Adipocyte (in vitro differentiated cells): ENCODE measurements around the gene TTC19.

Source experiments
- DNase-seq: peaks from one replicate; pipeline ENCODE4 v3.0.0-alpha.2; 2015; ENCODE audit warnings: low read depth
- H3K27me3 ChIP-seq: replicated peaks from 2 replicates; pipeline ENCODE4 v1.7.0; 2013; ENCODE audit warnings: mild to moderate bottlenecking, low read length, moderate library complexity; ENCODE audit not compliant: control insufficient read depth, insufficient read depth
- H3K36me3 ChIP-seq: 2 replicates; pipeline ENCODE4 v1.7.0; 2013; ENCODE audit warnings: low read length, mild to moderate bottlenecking, moderate library complexity; ENCODE audit not compliant: control insufficient read depth, insufficient read depth, severe bottlenecking
- H3K4me1 ChIP-seq: 2 replicates; pipeline ENCODE4 v1.7.0; 2013; ENCODE audit warnings: mild to moderate bottlenecking, low read length, moderate library complexity; ENCODE audit not compliant: control insufficient read depth, insufficient read depth
- H3K4me3 ChIP-seq: 2 replicates; pipeline ENCODE4 v1.7.0; 2013; ENCODE audit warnings: mild to moderate bottlenecking, low read length, moderate library complexity
- H3K9ac ChIP-seq: 2 replicates; pipeline ENCODE4 v1.7.0; 2013; ENCODE audit warnings: mild to moderate bottlenecking, low read length, moderate library complexity
- H3K9me3 ChIP-seq: 2 replicates; pipeline ENCODE4 v1.7.0; 2013; ENCODE audit warnings: mild to moderate bottlenecking, low read length, moderate library complexity; ENCODE audit not compliant: control insufficient read depth

TTC19 gene

GRCh38 chr17:16003841-16004240, 4.2 kb downstream of the TTC19 start:
- Histone ChIP-seq H3K9ac (no peak overlapping the region), H3K9me3 (peaks cover 6% of the 10 kb centered on the region), H3K4me3 (no peak overlapping the region), H3K36me3 (peaks cover 76% of the 10 kb centered on the region), H3K4me1 (peaks cover 10% of the 10 kb centered on the region), H3K27me3 (no peaks in the 10 kb centered on the region)
- no peak for DNase-seq

DNA sequence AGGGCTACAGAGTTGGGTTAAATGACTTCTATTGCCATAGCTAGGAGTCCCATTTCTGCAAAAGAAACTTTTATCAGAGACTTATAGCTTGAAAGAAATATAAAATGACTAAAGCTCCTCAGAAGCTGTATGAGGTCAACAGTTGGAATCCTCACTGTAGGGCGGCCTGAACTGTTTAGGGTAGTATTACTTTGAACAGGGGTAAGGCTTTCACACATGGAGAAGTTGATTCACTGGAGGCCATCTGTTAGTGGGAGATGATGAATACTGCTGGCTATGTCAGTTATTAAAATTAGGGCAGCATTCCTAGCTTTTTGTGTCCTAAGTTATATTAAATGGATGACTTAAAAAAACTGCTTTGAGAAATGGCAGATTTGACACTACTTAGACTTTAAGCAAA, 6.0 kb downstream of the TTC19 start:
- H3K4me3 ChIP-seq: no peak overlapping the region
- no peak overlapping the region for H3K9ac ChIP-seq
- H3K27me3 ChIP-seq: no peaks in the 10 kb centered on the region
- peaks cover 6% of the 10 kb centered on the region for H3K9me3 ChIP-seq
- peaks cover 86% of the 10 kb centered on the region for H3K36me3 ChIP-seq
- no peak for DNase-seq
- H3K4me1 ChIP-seq: peaks cover 7% of the 10 kb centered on the region

DNA sequence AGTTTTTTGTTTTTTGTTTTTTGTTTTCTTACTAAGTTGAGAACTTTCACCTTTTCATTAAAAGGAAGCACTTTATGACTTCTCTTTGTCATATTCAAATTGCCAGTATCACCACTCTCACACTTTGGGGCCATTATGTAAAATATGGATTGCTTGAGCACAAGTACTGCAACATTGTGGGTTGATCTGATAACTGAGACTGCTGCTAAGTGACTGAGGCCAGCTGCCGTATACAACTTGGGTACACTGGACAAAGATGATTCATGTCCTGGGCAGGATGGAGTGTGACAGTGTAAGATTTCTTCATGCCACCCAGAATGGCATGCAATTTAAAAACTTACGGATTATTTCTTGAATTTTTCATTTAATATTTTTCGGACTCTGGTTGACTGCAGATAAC, 7.8 kb downstream of the TTC19 start:
- H3K27me3 ChIP-seq: no peaks in the 10 kb centered on the region
- no peak overlapping the region for H3K4me3 ChIP-seq
- no peak overlapping the region for H3K9ac ChIP-seq
- peaks cover 79% of the 10 kb centered on the region for H3K36me3 ChIP-seq
- no peaks in the 10 kb centered on the region for H3K9me3 ChIP-seq
- DNase-seq: no peak
- peaks cover 3% of the 10 kb centered on the region for H3K4me1 ChIP-seq

DNA sequence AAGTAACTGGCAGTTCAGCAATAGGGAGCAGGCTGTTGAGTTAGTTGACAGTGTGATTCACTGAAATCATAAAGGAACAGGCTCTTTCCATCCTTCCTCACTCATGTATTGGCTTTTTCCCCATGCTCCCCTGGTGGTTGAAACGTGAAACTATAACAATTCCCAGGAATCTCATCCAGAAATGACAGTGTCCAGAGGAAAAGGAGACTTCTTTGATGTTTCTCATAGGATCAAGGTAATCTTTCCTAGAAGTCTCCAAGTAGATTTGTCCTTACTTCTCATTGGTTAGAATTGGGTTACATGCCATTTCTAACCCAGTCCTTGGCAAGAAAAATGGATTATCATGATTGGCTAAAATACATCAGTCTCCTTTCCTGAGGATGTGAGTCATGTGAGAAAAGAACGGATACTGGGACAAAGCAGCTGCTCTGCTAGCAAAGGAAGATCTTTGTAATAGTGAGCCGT, 14.4 kb downstream of the TTC19 start:
- Histone ChIP-seq H3K4me1 (peaks cover 18% of the 10 kb centered on the region), H3K36me3 (peaks cover 53% of the 10 kb centered on the region), H3K27me3 (no peaks in the 10 kb centered on the region), H3K9me3 (no peaks in the 10 kb centered on the region), H3K9ac (no peak overlapping the region), H3K4me3 (no peak overlapping the region)
- peak; percentile 74 for DNase-seq

DNA sequence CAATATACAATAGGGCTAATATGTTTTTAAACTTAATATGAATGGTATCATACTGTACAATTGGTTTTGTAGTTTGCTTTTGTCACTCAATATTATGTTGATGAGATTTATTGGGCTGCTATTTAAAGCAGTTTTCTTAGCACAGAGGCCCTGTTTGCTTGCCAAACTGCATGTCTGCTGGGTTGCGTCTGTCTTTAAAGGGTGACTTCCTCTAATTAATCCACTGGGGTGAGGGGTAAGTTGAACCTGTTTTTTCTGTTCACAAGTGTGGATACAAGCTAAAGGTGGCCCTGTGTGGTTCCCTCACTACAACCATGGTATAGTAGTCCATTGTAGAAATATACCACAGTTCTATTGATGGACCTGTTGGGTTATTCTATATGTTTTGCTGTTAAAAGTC, 19.7 kb downstream of the TTC19 start:
- Histone ChIP-seq H3K9me3 (no peaks in the 10 kb centered on the region), H3K4me3 (no peak overlapping the region), H3K9ac (no peak overlapping the region), H3K36me3 (peaks cover 82% of the 10 kb centered on the region), H3K4me1 (peaks cover 3% of the 10 kb centered on the region), H3K27me3 (no peaks in the 10 kb centered on the region)
- DNase-seq: no peak

GRCh38 chr17:16023881-16024280, 24.3 kb downstream of the TTC19 start:
- DNase-seq: no peak
- Histone ChIP-seq H3K9ac (no peak overlapping the region), H3K4me1 (peaks cover 16% of the 10 kb centered on the region), H3K36me3 (peaks cover 92% of the 10 kb centered on the region), H3K4me3 (no peak overlapping the region), H3K27me3 (no peaks in the 10 kb centered on the region), H3K9me3 (no peaks in the 10 kb centered on the region)

GRCh38 chr17:16025202-16025601, 25.6 kb downstream of the TTC19 start:
- H3K27me3 ChIP-seq: no peaks in the 10 kb centered on the region
- H3K4me3 ChIP-seq: no peak overlapping the region
- DNase-seq: no peak
- no peak overlapping the region for H3K9ac ChIP-seq
- H3K4me1 ChIP-seq: peaks cover 18% of the 10 kb centered on the region
- H3K9me3 ChIP-seq: no peaks in the 10 kb centered on the region
- peaks cover 94% of the 10 kb centered on the region for H3K36me3 ChIP-seq

- Histone ChIP-seq H3K9me3 (no peaks in the 10 kb centered on the region), H3K27me3 (no peaks in the 10 kb centered on the region), H3K4me3 (no peak overlapping the region), H3K36me3 (peaks cover 96% of the 10 kb centered on the region), H3K4me1 (peaks cover 18% of the 10 kb centered on the region), H3K9ac (no peak overlapping the region)
- DNase-seq: no peak
These were observed 27.3 kb downstream of the TTC19 start for GRCh38 chr17:16026895-16027294.

DNA sequence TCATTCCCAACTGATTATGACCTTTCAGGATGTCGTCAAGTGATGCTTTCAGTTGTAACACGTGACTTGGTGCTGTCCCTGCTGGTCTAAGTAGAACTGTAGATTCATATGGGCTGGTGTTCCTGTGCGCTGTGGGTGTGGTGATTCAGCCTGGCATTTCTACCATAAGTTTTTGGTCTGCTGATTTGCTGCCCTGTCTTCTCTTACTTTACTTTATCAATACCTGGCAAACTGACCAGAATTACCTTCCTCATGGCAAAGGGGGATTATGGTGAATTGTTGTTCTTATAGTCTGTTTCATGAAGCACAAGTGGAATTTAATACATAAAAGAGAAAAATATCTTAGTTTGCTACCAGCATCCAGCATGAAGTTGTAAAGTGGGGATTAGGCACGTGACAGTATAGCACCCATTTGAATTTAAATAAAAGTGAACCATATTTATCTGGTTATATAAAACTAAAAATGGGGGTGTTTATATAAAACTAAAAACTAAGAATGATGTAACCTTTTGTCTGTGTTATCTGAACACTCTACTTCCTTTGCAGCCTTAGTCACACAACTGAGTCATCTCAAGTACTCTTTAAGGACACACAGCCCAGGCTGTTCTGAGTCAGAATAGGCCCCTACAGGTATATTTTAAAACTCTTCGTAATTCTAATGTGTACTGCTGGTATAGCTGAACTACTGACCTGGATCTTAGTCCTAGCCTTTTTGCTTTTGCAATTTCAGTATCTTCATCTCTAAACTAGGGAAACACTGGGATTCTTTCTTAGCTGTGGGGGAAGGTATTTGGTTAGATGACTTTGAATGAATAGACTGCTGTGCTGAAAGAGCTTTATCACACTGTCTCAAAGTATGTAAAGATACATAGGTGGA, 28.3 kb downstream of the TTC19 start:
- no peak overlapping the region for H3K4me3 ChIP-seq
- H3K9ac ChIP-seq: peak overlapping the region; percentile 42
- no peaks in the 10 kb centered on the region for H3K27me3 ChIP-seq
- peaks cover 18% of the 10 kb centered on the region for H3K4me1 ChIP-seq
- peak; percentile 87 for DNase-seq
- peaks cover 96% of the 10 kb centered on the region for H3K36me3 ChIP-seq
- no peaks in the 10 kb centered on the region for H3K9me3 ChIP-seq

- Histone ChIP-seq H3K9me3 (no peaks in the 10 kb centered on the region), H3K4me3 (no peak overlapping the region), H3K36me3 (peaks cover 95% of the 10 kb centered on the region)
These were observed 34.2 kb downstream of the TTC19 start for GRCh38 chr17:16033729-16034349.

GRCh38 chr17:16036261-16036660, 36.6 kb downstream of the TTC19 start:
- Histone ChIP-seq H3K4me3 (no peak overlapping the region), H3K9me3 (no peaks in the 10 kb centered on the region), H3K9ac (no peak overlapping the region), H3K36me3 (peaks cover 86% of the 10 kb centered on the region), H3K27me3 (no peaks in the 10 kb centered on the region), H3K4me1 (peaks cover 6% of the 10 kb centered on the region)
- no peak for DNase-seq

More at GRCh38 chr17:16033729-16034349, 34.2 kb downstream of the TTC19 start:
- Histone ChIP-seq H3K9ac (no peak overlapping the region), H3K27me3 (no peaks in the 10 kb centered on the region), H3K4me1 (peaks cover 6% of the 10 kb centered on the region)
- no peak for DNase-seq
